ENCODE data around the gene EXD1. TPM values are rescaled to one million over a fixed set of nuclear protein-coding genes. Genes with fewer than 3 reads are reported as not detected.

The EXD1 gene
- total and polyA plus RNA-seq, 4 donors = 0.04 to 0.15 (median 0.05) TPM; not detected in 1

- Histone ChIP-seq H3K9ac (ENCODE audit: insufficient read depth in 1 of 2, low read length in 2 of 2) (no peak overlapping the region), H3K36me3 (ENCODE audit: control insufficient read depth in 4 of 4, insufficient read depth in 4 of 4, low read length in 4 of 4) (no peaks in the 10 kb centered on the region), H3K27me3 (ENCODE audit: control insufficient read depth in 3 of 3, insufficient read depth in 3 of 3, low read length in 2 of 3) (no peaks in the 10 kb centered on the region), H3K4me1 (ENCODE audit: control insufficient read depth in 5 of 5, insufficient read depth in 5 of 5, low read length in 5 of 5) (no peaks in the 10 kb centered on the region), H3K27ac (ENCODE audit: low read depth in 1 of 2, low read length in 1 of 2) (no peak overlapping the region), H3K9me3 (ENCODE audit: control insufficient read depth in 4 of 4, insufficient read depth in 3 of 4, low read length in 3 of 4) (no peaks in the 10 kb centered on the region), H3K4me3 (no peak overlapping the region)
- DNase-seq (no peak), ATAC-seq (ENCODE audit: insufficient read depth, low FRiP score) (no peak)
- 98% methylated on average over 1 of the region's 1 CpG for WGBS, 2 donors
- TF ChIP-seq CTCF (IDR thresholded peaks at IDR 0.05; ENCODE audit: control extremely low read depth, extremely low read depth) = no peak
Observed at GRCh38 chr15:41194444-41194843, 36.1 kb downstream of the EXD1 start.

- no peak for TF ChIP-seq CTCF (IDR thresholded peaks at IDR 0.05; ENCODE audit: control extremely low read depth, extremely low read depth)
- no peaks in the 10 kb centered on the region for H3K9me3 ChIP-seq (ENCODE audit: control insufficient read depth in 4 of 4, insufficient read depth in 3 of 4, low read length in 3 of 4)
- H3K36me3 ChIP-seq (ENCODE audit: control insufficient read depth in 4 of 4, insufficient read depth in 4 of 4, low read length in 4 of 4) = no peaks in the 10 kb centered on the region
- 61 to 71% methylated on average over 2 of the region's 2 CpGs for WGBS, 2 donors
- no peak overlapping the region for H3K4me3 ChIP-seq
- DNase-seq = no peak
- H3K27me3 ChIP-seq (ENCODE audit: control insufficient read depth in 3 of 3, insufficient read depth in 3 of 3, low read length in 2 of 3) = no peaks in the 10 kb centered on the region
- no peak for ATAC-seq (ENCODE audit: insufficient read depth, low FRiP score)
- H3K4me1 ChIP-seq (ENCODE audit: control insufficient read depth in 5 of 5, insufficient read depth in 5 of 5, low read length in 5 of 5) = no peaks in the 10 kb centered on the region
- H3K27ac ChIP-seq (ENCODE audit: low read depth in 1 of 2, low read length in 1 of 2) = no peak overlapping the region
- H3K9ac ChIP-seq (ENCODE audit: insufficient read depth in 1 of 2, low read length in 2 of 2) = no peak overlapping the region
Observed at GRCh38 chr15:41183581-41183980, 47.0 kb downstream of the EXD1 start.

- Histone ChIP-seq H3K4me3 (no peak overlapping the region), H3K27me3 (ENCODE audit: control insufficient read depth in 3 of 3, insufficient read depth in 3 of 3, low read length in 2 of 3) (no peaks in the 10 kb centered on the region), H3K9ac (ENCODE audit: insufficient read depth in 1 of 2, low read length in 2 of 2) (no peak overlapping the region), H3K9me3 (ENCODE audit: control insufficient read depth in 4 of 4, insufficient read depth in 3 of 4, low read length in 3 of 4) (no peaks in the 10 kb centered on the region), H3K27ac (ENCODE audit: low read depth in 1 of 2, low read length in 1 of 2) (no peak overlapping the region), H3K4me1 (ENCODE audit: control insufficient read depth in 5 of 5, insufficient read depth in 5 of 5, low read length in 5 of 5) (no peaks in the 10 kb centered on the region), H3K36me3 (ENCODE audit: control insufficient read depth in 4 of 4, insufficient read depth in 4 of 4, low read length in 4 of 4) (no peaks in the 10 kb centered on the region)
- DNase-seq (no peak), ATAC-seq (ENCODE audit: insufficient read depth, low FRiP score) (no peak)
- no peak for TF ChIP-seq CTCF (IDR thresholded peaks at IDR 0.05; ENCODE audit: control extremely low read depth, extremely low read depth)
- 68 to 70% methylated on average over 4 of the region's 4 CpGs for WGBS, 2 donors
Observed at GRCh38 chr15:41182266-41182665, 48.3 kb downstream of the EXD1 start.

- H3K27me3 ChIP-seq (ENCODE audit: control insufficient read depth in 3 of 3, insufficient read depth in 3 of 3, low read length in 2 of 3) = no peaks in the 10 kb centered on the region
- no peak for TF ChIP-seq CTCF (IDR thresholded peaks at IDR 0.05; ENCODE audit: control extremely low read depth, extremely low read depth)
- WGBS, 2 donors = 90 to 92% methylated on average over 6 of the region's 6 CpGs
- no peaks in the 10 kb centered on the region for H3K4me1 ChIP-seq (ENCODE audit: control insufficient read depth in 5 of 5, insufficient read depth in 5 of 5, low read length in 5 of 5)
- ATAC-seq (ENCODE audit: insufficient read depth, low FRiP score) = no peak
- no peak overlapping the region for H3K4me3 ChIP-seq
- H3K36me3 ChIP-seq (ENCODE audit: control insufficient read depth in 4 of 4, insufficient read depth in 4 of 4, low read length in 4 of 4) = no peaks in the 10 kb centered on the region
- no peaks in the 10 kb centered on the region for H3K9me3 ChIP-seq (ENCODE audit: control insufficient read depth in 4 of 4, insufficient read depth in 3 of 4, low read length in 3 of 4)
- H3K9ac ChIP-seq (ENCODE audit: insufficient read depth in 1 of 2, low read length in 2 of 2) = no peak overlapping the region
- H3K27ac ChIP-seq (ENCODE audit: low read depth in 1 of 2, low read length in 1 of 2) = no peak overlapping the region
- no peak for DNase-seq
Observed at GRCh38 chr15:41180206-41180789, 50.3 kb downstream of the EXD1 start.

All from lung (tissue), 12 donors.